ENCODE data around the gene DNAL4. TPM values are rescaled to one million over a fixed set of nuclear protein-coding genes. Genes with fewer than 3 reads are reported as not detected.

The DNAL4 gene
- total and polyA plus RNA-seq, 2 donors (not counting 3 experiments of a cell fraction or from before 2014, with no cell fraction given) = 12.9 to 22.7 TPM

DNA sequence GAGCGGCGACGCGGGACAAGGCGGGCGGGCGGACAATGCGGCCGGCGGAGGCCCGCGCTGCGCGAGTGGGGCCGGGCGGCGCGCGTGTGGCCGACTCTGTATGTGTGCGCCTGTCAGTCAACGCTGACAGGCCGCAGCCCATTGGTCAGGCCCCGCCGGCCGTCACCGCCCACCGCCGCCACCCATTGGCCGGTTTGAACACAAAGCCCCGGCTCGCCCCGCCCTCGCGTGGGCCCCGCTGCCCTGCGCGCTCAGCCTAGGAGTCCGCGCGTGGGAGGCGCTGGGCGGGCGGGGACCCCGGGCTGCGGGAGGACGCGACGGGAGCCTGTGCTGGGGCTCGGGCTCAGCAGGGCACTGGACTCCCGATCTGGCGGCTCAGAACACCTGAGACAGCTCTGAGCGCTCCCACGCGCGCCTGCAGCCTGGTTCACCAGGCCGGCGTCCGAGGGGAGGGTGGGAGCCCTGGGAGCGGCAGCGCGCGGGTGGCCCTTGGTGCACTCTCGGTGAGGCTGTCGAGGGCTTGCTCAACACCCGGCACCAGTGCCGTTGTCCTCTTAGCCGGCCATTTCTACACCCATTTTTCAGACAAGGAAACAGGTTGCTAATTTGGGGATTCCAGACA, 37.9 kb downstream of the DNAL4 start, which contains the start of gene SUN2:
Gene SUN2, minus strand, starts transcription at position 88 of the 622 bp plus-strand sequence. CDS start 3,370 bp downstream, outside the sequence.
- intact Hi-C loops (cut with micrococcal nuclease) (loop anchor here (1.0 to 2.0 kb wide), 2 partner anchors 32 to 51 kb away; partner anchors contain the start of gene GTPBP1), dilution Hi-C loops (cut with MboI; ENCODE audit: extremely low pct_ligation_motif_present, low sequenced_read_pairs) (no loop called here)
- Histone ChIP-seq H3K9ac (replicated peaks; ENCODE audit: extremely low read depth, insufficient read depth, low read length) (peak within 1 kb of the TSS; percentile 62), H3K4me1 (ENCODE audit: control insufficient read depth, extremely low read depth, insufficient read depth, low read length) (peaks cover 22% of the 10 kb centered on the region), H2AFZ (ENCODE audit: low read depth, low read length) (peak within 1 kb of the TSS; percentile 53), H3K79me2 (ENCODE audit: control insufficient read depth, insufficient read depth, low read length) (peaks cover 14% of the 10 kb centered on the region), H3K27me3 (ENCODE audit: control insufficient read depth in 2 of 2, insufficient read depth in 2 of 2, low read length in 2 of 2) (no peaks in the 10 kb centered on the region), H3K4me2 (ENCODE audit: insufficient read depth, low read length) (peak within 1 kb of the TSS; percentile 94), H3K4me3 (replicated peaks in 1 of 3; ENCODE audit: insufficient read depth in 1 of 3, low read depth in 1 of 3, low read length in 3 of 3) (peak within 1 kb of the TSS; percentile 55 to 74 (median 58)), H3K27ac (ENCODE audit: insufficient read depth, low read depth, low read length) (peak within 1 kb of the TSS; percentile 63), H4K20me1 (replicated peaks; ENCODE audit: control insufficient read depth, extremely low read depth, insufficient read depth, low read length) (no peaks in the 10 kb centered on the region), H3K36me3 (ENCODE audit: control insufficient read depth in 2 of 2, extremely low read depth in 1 of 2, insufficient read depth in 2 of 2, low read length in 2 of 2) (peaks cover 3 to 11% of the 10 kb centered on the region in 2 experiments), H3K9me3 (replicated peaks; ENCODE audit: control insufficient read depth, insufficient read depth, low read length) (no peaks in the 10 kb centered on the region), H3K9me1 (replicated peaks; ENCODE audit: control insufficient read depth, extremely low read depth, insufficient read depth, low read length) (no peaks in the 10 kb centered on the region)
- FAIRE-seq = peak; percentile 76
- peak; percentile 36 for TF ChIP-seq POLR2A (IDR thresholded peaks at IDR 0.05; ENCODE audit: low read depth, low read length)
- TF ChIP-seq POLR2AphosphoS5 (IDR thresholded peaks at IDR 0.05; ENCODE audit: insufficient read depth, low read depth, low read length) = no peak
- TF ChIP-seq, protein P1, sequence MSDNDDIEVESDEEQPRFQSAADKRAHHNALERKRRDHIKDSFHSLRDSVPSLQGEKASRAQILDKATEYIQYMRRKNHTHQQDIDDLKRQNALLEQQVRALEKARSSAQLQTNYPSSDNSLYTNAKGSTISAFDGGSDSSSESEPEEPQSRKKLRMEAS (IDR thresholded peaks at IDR 0.05; ENCODE audit: insufficient read depth, insufficient read length) = no peak
- no peak for TF ChIP-seq JUN (IDR thresholded peaks at IDR 0.05; ENCODE audit: borderline replicate concordance, insufficient read depth, insufficient read length, low read depth)
- ChIA-PET POLR2A (interaction anchor here (0.6 kb wide), 1 partner anchor 50 kb away, joined by 3 read pairs; the partner anchor contains the start of gene GTPBP1), CTCF (interaction anchor here (2.1 to 3.1 kb wide), 2 partner anchors 11 to 13 kb away, joined by 18 to 26 read pairs; no protein-coding TSS in a partner anchor)
- peak; percentile 88 for DNase-seq (ENCODE audit: low read depth, low spot score)
- no TSS peak for BruUV-seq (replicated peaks)
